Endothelial cell of umbilical vein (primary cell): ENCODE measurements around the gene TECPR2. TPM values are rescaled to one million over a fixed set of nuclear protein-coding genes. Genes with fewer than 3 reads are reported as not detected.

ENCODE experiments used
- BruUV-seq: library from RNA; stranded (reverse); fragments of 400-500 nt; replicated peaks from 2 replicates; lab custom pipeline; 2021; lab: Mats Ljungman, UMichigan
- CTCF ChIA-PET: fragments of 300-600, 350-600 bp; sonication (Branson Sonifier 250); formaldehyde crosslinking; loops from one replicate; lab custom pipeline; 2021; ENCODE audit warnings: antibody characterized with exemption, inconsistent platforms; lab: Charles Lee
- POLR2A ChIA-PET: fragments of 300-600, 350-600 bp; sonication (Branson Sonifier 250); formaldehyde crosslinking; loops from one replicate; lab custom pipeline; 2021; ENCODE audit warnings: antibody characterized with exemption, inconsistent platforms; lab: Charles Lee
- DNase-seq: peaks from one replicate; pipeline ENCODE4 v3.0.0-alpha.2; 2011; ENCODE audit warnings: low read depth, low spot score
- FAIRE-seq: peaks from 2 replicates; lab custom pipeline; 2011; peaks lifted over from hg19 to GRCh38; lab: Jason Lieb, UNC
- H2AFZ ChIP-seq: 2 replicates; pipeline ENCODE4 v1.6.0; 2012; ENCODE audit warnings: low read depth, low read length, control low read depth, inconsistent platforms
- H3K27ac ChIP-seq: 2 replicates; pipeline ENCODE4 v1.5.1; 2011; ENCODE audit warnings: low read depth, mild to moderate bottlenecking, control low read depth, low read length, moderate library complexity; ENCODE audit not compliant: insufficient read depth
- H3K27me3 ChIP-seq, 2 experiments: 2 replicates each; pipeline versions ENCODE4 v1.6.0 to v1.6.1; 2011; ENCODE audit warnings: low read length in 2 of 2, mixed read lengths in 1 of 2; ENCODE audit not compliant: control insufficient read depth in 2 of 2, insufficient read depth in 2 of 2
- H3K36me3 ChIP-seq, 2 experiments: 2 replicates in 1 of 2; 3 replicates in 1 of 2; pipeline ENCODE4 v1.5.1; 2011; ENCODE audit warnings: low read length in 2 of 2, mild to moderate bottlenecking in 1 of 2, moderate library complexity in 1 of 2; ENCODE audit not compliant: control insufficient read depth in 2 of 2, insufficient read depth in 2 of 2; ENCODE audit errors: extremely low read depth in 1 of 2
- H3K4me1 ChIP-seq: 3 replicates; pipeline ENCODE4 v1.5.1; 2011; ENCODE audit warnings: mild to moderate bottlenecking, low read length; ENCODE audit not compliant: control insufficient read depth, insufficient read depth; ENCODE audit errors: extremely low read depth
- H3K4me2 ChIP-seq: 2 replicates; pipeline ENCODE4 v1.6.1; 2011; ENCODE audit warnings: low read length, control low read depth, mixed read lengths; ENCODE audit not compliant: insufficient read depth
- H3K4me3 ChIP-seq, 3 experiments: fragments of 200-600 bp in 1 of 3; sonication (generic), shearing (Covaris generic) in 1 of 3; replicated peaks in 1 of 3; 2 replicates each; pipeline ENCODE4 v1.5.1; 2011 to 2016; ENCODE audit warnings: control low read depth in 3 of 3, low read length in 3 of 3, mild to moderate bottlenecking in 2 of 3, inconsistent platforms in 1 of 3, low read depth in 1 of 3, moderate library complexity in 1 of 3; ENCODE audit not compliant: insufficient read depth in 1 of 3
- H3K79me2 ChIP-seq: 2 replicates; pipeline ENCODE4 v1.6.0; 2012; ENCODE audit warnings: low read length, inconsistent platforms; ENCODE audit not compliant: control insufficient read depth, insufficient read depth
- H3K9ac ChIP-seq: replicated peaks from 2 replicates; pipeline ENCODE3; 2011; ENCODE audit warnings: low read length, control low read depth; ENCODE audit not compliant: insufficient read depth; ENCODE audit errors: extremely low read depth
- H3K9me1 ChIP-seq: replicated peaks from 3 replicates; pipeline ENCODE4 v1.6.0; 2011; ENCODE audit warnings: mild to moderate bottlenecking, low read length; ENCODE audit not compliant: control insufficient read depth, insufficient read depth; ENCODE audit errors: extremely low read depth
- H3K9me3 ChIP-seq: replicated peaks from 2 replicates; pipeline ENCODE4 v1.5.1; 2012; ENCODE audit warnings: low read length, inconsistent platforms; ENCODE audit not compliant: control insufficient read depth, insufficient read depth
- H4K20me1 ChIP-seq: replicated peaks from 2 replicates; pipeline ENCODE3; 2011; ENCODE audit warnings: mild to moderate bottlenecking, low read length; ENCODE audit not compliant: control insufficient read depth, insufficient read depth; ENCODE audit errors: extremely low read depth
- CTCF ChIP-seq, 2 donors: IDR thresholded peaks; 1 replicate in 1 of 2; 2 replicates in 1 of 2; pipeline ENCODE4 v1.5.1; 2011; ENCODE audit warnings: low read length in 2 of 2, mild to moderate bottlenecking in 2 of 2, moderate library complexity in 2 of 2, control low read depth in 1 of 2, inconsistent platforms in 1 of 2, low read depth in 1 of 2; ENCODE audit not compliant: insufficient read depth in 1 of 2; ENCODE audit errors: extremely low read depth in 1 of 2
- EZH2 ChIP-seq: IDR thresholded peaks from 2 replicates; pipeline ENCODE4 v1.6.1; 2012; ENCODE audit warnings: borderline replicate concordance, low read depth, mild to moderate bottlenecking, moderate library complexity, low read length, inconsistent platforms; ENCODE audit not compliant: severe bottlenecking
- FOS ChIP-seq: IDR thresholded peaks from 2 replicates; pipeline ENCODE4 v1.6.1; 2011; ENCODE audit warnings: mild to moderate bottlenecking, low read length, moderate library complexity, borderline replicate concordance; ENCODE audit not compliant: insufficient read depth
- GATA2 ChIP-seq: IDR thresholded peaks from 2 replicates; pipeline ENCODE4 v1.7.0; 2011; ENCODE audit warnings: low read depth, mild to moderate bottlenecking, moderate library complexity, mixed read lengths, low read length; ENCODE audit not compliant: insufficient read length, insufficient read depth
- JUN ChIP-seq: IDR thresholded peaks from 2 replicates; pipeline ENCODE4 v1.6.1; 2011; ENCODE audit warnings: borderline replicate concordance, low read depth; ENCODE audit not compliant: insufficient read length, insufficient read depth
- MYC ChIP-seq: IDR thresholded peaks from one replicate; pipeline ENCODE4 v1.6.1; 2011; ENCODE audit warnings: mild to moderate bottlenecking, low read depth, low read length
- POLR2A ChIP-seq: IDR thresholded peaks from 2 replicates; pipeline ENCODE4 v1.6.1; 2012; ENCODE audit warnings: low read depth, mild to moderate bottlenecking, control low read depth, low read length
- POLR2AphosphoS5 ChIP-seq: IDR thresholded peaks from 2 replicates; pipeline ENCODE4 v1.6.1; 2012; ENCODE audit warnings: low read depth, mild to moderate bottlenecking, control low read depth, low read length, moderate library complexity; ENCODE audit not compliant: insufficient read depth
- dilution Hi-C: fragments of 300-500 bp; cut with MboI; formaldehyde crosslinking; loops from one replicate; pipeline ENCODE4 v1.15.0; 2019; ENCODE audit warnings: low sequenced_read_pairs; ENCODE audit not compliant: extremely low pct_ligation_motif_present
- intact Hi-C: fragments of 100-400 bp; cut with micrococcal nuclease; formaldehyde crosslinking; loops from one replicate; pipeline ENCODE4 v1.10.0; 2022
- polyA plus RNA-seq, 4 experiments: library from polyadenylated mRNA; depleted of rRNA in 3 of 4; stranded (reverse) in 3 of 4; unstranded in 1 of 4; fragments of >200 nt; gene quantifications; 2 replicates each; pipeline versions ENCODE4 v1.2.1 to v1.2.3, GENCODE V29; 2011 to 2012; ENCODE audit warnings: missing spikeins in 1 of 4
- total RNA-seq: library from RNA; stranded (reverse); gene quantifications from 2 replicates; pipeline ENCODE4 v1.2.3, GENCODE V29; 2021
- TF ChIP-seq, protein P1 (sequence below): IDR thresholded peaks from 2 replicates; pipeline ENCODE4 v1.6.1; 2011; ENCODE audit not compliant: insufficient read depth, insufficient read length

Gene TECPR2
- total and polyA plus RNA-seq, 2 donors (not counting 3 experiments of a cell fraction or from before 2014, with no cell fraction given): 8.9 to 21.5 TPM

DNA sequence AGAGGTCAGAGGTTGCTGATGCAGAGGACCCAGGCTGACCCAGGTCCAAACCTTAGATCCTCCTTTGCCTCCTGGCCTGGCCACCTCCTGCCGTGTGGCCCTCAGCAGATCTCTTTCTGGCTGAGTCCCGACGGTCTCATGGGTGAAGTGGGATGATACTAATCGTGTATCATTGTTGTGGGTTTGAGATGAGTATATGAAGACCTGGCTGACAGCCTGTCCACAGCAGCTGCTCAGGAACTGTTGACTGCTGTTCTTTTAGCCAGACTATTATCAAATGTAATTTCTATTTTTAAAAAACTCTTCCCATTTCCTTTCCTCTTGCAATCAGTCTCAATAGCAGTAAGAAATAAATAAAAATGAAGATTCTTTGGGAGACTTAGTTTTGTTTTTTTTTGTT is 101.3 kb downstream of the TECPR2 start:
- no peak for TF ChIP-seq MYC
- no peak for TF ChIP-seq POLR2AphosphoS5
- no peak for TF ChIP-seq GATA2
- TF ChIP-seq FOS: no peak
- no peak for TF ChIP-seq POLR2A
- TF ChIP-seq, protein P1, sequence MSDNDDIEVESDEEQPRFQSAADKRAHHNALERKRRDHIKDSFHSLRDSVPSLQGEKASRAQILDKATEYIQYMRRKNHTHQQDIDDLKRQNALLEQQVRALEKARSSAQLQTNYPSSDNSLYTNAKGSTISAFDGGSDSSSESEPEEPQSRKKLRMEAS: no peak
- no peak for TF ChIP-seq JUN
- TF ChIP-seq EZH2: no peak
- TF ChIP-seq CTCF (IDR thresholded peaks at IDR 0.05; ENCODE audit: extremely low read depth in 1 of 2, insufficient read depth in 1 of 2, low read depth in 1 of 2, low read length in 2 of 2): no peak
- Histone ChIP-seq H3K27me3 (no peaks in the 10 kb centered on the region), H3K27ac (no peak overlapping the region), H3K79me2 (no peaks in the 10 kb centered on the region), H3K9me3 (no peaks in the 10 kb centered on the region), H2AFZ (no peak overlapping the region), H3K36me3 (peaks cover 0 to 17% of the 10 kb centered on the region in 2 experiments), H4K20me1 (no peaks in the 10 kb centered on the region), H3K4me2 (no peak overlapping the region), H3K4me1 (no peaks in the 10 kb centered on the region), H3K4me3 (no peak overlapping the region), H3K9ac (no peak overlapping the region), H3K9me1 (no peaks in the 10 kb centered on the region)
- CTCF ChIA-PET: no interaction called here
- FAIRE-seq (no peak), DNase-seq (no peak)
- no TSS peak for BruUV-seq
- dilution Hi-C loops (no loop called here), intact Hi-C loops (no loop called here)
- POLR2A ChIA-PET: no interaction called here
